ENCODE data around the gene PCDHA1.
"Not testable (repeated sequence)": the region's sequence is repeated elsewhere in the genome, so short reads cannot be mapped to it uniquely, and the experiment has no call there.

PCDHA1 gene

GRCh38 chr5:140808241-140808888, 22.4 kb downstream of the PCDHA1 start:
- not testable (repeated sequence) for DNase-seq (ENCODE audit: low spot score)

DNA sequence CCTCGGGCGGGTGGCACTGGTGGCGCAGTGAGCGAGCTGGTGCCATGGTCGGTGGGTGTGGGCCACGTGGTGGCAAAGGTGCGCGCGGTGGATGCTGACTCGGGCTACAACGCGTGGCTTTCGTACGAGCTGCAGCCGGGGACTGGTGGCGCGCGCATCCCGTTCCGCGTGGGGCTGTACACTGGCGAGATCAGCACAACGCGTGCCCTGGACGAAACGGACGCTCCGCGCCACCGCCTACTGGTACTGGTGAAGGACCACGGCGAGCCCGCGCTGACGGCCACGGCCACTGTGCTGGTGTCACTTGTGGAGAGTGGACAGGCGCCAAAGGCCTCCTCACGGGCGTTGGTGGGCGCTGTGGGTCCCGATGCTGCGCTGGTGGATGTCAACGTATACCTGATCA, 22.9 kb downstream of the PCDHA1 start:
- no peak for DNase-seq (ENCODE audit: low spot score)

DNA sequence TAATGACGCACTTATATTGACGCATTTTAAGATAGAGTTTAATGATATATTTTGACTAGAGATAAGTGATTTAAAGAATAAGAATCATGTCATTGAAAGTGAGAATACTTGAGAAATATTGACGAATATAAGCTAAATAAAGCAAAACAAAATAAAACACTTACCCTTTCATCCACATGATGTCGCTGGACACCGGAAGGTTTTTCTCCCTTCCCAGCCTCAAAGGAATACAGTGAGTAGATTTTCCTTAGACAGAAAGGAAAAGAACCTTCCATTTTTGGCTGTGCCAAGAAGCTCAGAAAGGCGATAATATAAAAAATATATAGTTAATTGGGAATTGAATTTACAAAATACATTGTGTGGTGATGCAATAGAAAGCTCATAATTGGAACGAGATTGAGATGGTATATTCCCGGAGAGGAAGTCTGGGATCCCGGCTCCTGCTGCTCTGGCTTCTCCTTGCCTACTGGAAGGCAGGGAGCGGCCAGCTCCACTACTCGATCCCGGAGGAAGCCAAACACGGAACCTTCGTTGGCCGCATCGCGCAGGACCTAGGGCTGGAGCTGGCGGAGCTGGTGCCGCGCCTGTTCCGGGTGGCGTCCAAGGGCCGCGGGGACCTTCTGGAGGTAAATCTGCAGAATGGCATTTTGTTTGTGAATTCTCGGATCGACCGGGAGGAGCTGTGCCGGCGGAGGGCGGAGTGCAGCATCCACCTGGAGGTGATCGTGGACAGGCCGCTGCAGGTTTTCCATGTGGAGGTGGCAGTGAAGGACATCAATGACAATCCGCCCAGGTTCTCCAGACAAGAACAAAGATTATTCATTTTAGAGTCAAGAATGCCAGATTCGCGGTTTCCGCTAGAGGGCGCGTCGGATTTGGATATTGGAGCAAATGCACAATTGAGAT, 35.7 kb downstream of the PCDHA1 start, which contains the start of gene PCDHA5:
Gene PCDHA5, plus strand, starts transcription at position 239 of the 906 bp plus-strand sequence.
- peak; percentile 41 for DNase-seq (ENCODE audit: low spot score)

DNA sequence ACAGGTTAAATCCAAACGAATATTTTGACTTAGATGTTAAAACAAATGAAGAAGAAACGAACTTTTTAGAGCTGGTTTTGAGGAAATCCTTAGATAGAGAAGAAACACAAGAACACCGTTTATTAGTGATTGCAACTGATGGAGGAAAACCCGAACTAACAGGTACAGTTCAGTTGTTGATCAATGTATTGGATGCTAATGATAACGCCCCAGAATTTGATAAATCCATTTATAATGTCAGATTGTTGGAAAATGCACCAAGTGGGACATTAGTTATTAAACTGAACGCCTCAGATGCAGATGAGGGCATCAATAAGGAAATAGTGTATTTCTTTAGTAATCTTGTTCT, 36.3 kb downstream of the PCDHA1 start:
- no peak for DNase-seq (ENCODE audit: low spot score)

- not testable (repeated sequence) for DNase-seq (ENCODE audit: low spot score)
Observed at GRCh38 chr5:140822969-140823368, 37.0 kb downstream of the PCDHA1 start.

DNA sequence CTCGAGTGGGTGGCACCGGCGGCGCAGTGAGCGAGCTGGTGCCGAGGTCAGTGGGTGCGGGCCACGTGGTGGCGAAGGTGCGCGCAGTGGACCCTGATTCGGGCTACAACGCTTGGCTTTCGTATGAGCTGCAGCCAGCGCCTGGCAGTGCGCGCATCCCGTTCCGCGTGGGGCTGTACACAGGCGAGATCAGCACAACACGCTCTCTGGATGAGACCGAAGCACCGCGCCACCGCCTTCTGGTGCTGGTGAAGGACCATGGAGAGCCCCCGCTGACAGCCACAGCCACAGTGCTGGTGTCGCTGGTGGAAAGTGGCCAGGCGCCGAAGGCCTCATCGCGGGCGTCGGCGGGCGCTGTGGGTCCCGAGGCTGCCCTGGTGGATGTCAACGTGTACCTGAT, 37.5 kb downstream of the PCDHA1 start:
- no peak for DNase-seq (ENCODE audit: low spot score)

- no peak for DNase-seq (ENCODE audit: low spot score)
Observed at GRCh38 chr5:140827704-140828361, 41.9 kb downstream of the PCDHA1 start, which contains the start of gene PCDHA6. Gene PCDHA6, plus strand, starts transcription at chr5:140827960. Its CDS starts 132 bp downstream, at chr5:140828092.

- DNase-seq (ENCODE audit: low spot score) = no peak
Observed at GRCh38 chr5:140828362-140828737, 42.4 kb downstream of the PCDHA1 start.

- DNase-seq (ENCODE audit: low spot score) = not testable (repeated sequence)
Observed at GRCh38 chr5:140829511-140830501, 43.9 kb downstream of the PCDHA1 start.

- DNase-seq (ENCODE audit: low spot score) = peak; percentile 26
Observed at GRCh38 chr5:140833993-140834392, 48.1 kb downstream of the PCDHA1 start, which contains the start of gene PCDHA7. Gene PCDHA7, plus strand, starts transcription at chr5:140834269. Its CDS starts 115 bp downstream, at chr5:140834384.

DNA sequence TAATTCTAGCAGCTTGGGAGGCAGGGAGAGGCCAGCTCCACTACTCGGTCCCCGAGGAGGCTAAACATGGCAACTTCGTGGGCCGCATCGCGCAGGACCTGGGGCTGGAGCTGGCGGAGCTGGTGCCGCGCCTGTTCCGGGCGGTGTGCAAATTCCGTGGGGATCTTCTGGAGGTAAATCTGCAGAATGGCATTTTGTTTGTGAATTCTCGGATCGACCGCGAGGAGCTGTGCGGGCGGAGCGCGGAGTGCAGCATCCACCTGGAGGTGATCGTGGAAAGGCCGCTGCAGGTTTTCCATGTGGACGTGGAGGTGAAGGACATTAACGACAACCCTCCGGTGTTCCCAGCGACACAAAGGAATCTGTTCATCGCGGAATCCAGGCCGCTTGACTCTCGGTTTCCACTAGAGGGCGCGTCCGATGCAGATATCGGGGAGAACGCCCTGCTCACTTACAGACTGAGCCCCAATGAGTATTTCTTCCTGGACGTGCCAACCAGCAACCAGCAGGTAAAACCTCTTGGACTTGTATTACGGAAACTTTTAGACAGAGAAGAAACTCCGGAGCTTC, 48.6 kb downstream of the PCDHA1 start:
- not testable (repeated sequence) for DNase-seq (ENCODE audit: low spot score)

DNA sequence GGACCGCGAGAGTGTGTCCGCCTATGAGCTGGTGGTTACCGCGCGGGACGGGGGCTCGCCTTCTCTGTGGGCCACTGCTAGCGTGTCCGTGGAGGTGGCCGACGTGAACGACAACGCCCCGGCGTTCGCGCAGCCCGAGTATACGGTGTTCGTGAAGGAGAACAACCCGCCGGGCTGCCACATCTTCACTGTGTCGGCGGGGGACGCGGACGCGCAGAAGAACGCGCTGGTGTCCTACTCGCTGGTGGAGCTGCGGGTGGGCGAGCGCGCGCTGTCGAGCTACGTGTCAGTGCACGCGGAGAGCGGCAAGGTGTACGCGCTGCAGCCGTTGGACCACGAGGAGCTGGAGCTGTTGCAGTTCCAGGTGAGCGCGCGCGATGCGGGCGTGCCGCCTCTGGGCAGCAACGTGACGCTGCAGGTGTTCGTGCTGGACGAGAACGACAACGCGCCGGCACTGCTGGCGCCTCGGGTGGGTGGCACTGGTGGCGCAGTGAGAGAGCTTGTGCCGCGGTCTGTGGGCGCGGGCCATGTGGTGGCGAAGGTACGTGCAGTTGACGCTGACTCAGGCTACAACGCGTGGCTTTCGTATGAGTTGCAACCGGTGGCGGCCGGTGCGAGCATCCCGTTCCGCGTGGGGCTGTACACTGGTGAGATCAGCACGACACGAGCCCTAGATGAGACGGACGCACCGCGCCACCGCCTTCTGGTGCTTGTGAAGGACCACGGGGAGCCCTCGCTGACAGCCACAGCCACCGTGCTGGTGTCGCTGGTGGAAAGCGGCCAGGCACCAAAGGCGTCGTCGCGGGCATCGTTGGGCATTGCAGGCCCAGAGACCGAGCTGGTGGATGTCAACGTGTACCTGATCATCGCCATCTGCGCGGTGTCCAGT, 49.9 kb downstream of the PCDHA1 start:
- DNase-seq (ENCODE audit: low spot score) = no peak

- no peak for DNase-seq (ENCODE audit: low spot score)
Observed at GRCh38 chr5:140840978-140841962, 55.3 kb downstream of the PCDHA1 start, which contains the start of gene PCDHA8. Gene PCDHA8, plus strand, starts transcription at chr5:140841187. Its CDS starts 135 bp downstream, at chr5:140841322.

DNA sequence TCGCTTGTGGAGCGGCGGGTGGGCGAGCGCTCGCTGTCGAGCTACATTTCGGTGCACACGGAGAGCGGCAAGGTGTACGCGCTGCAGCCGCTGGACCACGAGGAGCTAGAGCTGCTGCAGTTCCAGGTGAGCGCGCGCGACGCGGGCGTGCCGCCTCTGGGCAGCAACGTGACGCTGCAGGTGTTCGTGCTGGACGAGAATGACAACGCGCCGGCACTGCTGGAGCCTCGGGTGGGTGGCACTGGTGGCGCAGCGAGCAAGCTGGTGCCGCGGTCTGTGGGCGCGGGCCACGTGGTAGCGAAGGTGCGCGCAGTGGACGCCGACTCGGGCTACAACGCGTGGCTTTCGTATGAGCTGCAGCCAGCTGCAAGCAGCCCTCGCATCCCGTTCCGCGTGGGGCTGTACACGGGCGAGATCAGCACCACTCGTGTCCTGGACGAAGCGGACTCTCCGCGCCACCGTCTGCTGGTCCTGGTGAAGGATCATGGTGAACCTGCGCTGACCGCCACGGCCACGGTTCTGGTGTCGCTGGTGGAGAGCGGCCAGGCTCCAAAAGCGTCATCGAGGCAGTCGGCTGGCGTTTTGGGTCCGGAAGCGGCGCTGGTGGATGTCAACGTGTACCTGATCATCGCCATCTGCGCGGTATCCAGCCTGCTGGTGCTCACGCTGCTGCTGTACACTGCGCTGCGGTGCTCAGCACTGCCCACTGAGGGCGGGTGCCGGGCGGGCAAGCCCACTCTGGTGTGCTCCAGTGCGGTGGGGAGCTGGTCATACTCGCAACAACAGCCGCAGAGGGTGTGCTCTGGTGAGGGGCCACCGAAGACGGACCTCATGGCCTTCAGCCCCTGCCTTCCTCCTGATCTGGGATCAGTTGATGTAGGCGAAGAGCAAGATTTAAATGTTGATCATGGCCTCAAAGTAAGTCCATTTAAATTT, 57.1 kb downstream of the PCDHA1 start:
- no peak for DNase-seq (ENCODE audit: low spot score)

GRCh38 chr5:140848139-140849102, 62.5 kb downstream of the PCDHA1 start, which contains the start of gene PCDHA9:
Gene PCDHA9, plus strand, starts transcription at chr5:140848382. Its CDS starts 114 bp downstream, at chr5:140848496.
- DNase-seq (ENCODE audit: low spot score) = not testable (repeated sequence)
